SW480 (cell line): ENCODE data around the gene ARHGAP10.

ENCODE experiments used
- DNase-seq: peaks from one replicate; pipeline ENCODE4 v3.0.0-alpha.2; 2016; ENCODE audit warnings: low spot score

The ARHGAP10 gene

GRCh38 chr4:147955827-147956558 is 224.1 kb downstream of the ARHGAP10 start:
- no peak for DNase-seq

- DNase-seq: no peak
Measured at GRCh38 chr4:147957446-147957845, 225.6 kb downstream of the ARHGAP10 start.

GRCh38 chr4:147958057-147958456 is 226.2 kb downstream of the ARHGAP10 start:
- no peak for DNase-seq

GRCh38 chr4:147958489-147959065 is 226.7 kb downstream of the ARHGAP10 start:
- no peak for DNase-seq

- no peak for DNase-seq
Measured at GRCh38 chr4:147960971-147961370, 229.1 kb downstream of the ARHGAP10 start.

GRCh38 chr4:147963839-147964238 is 232.0 kb downstream of the ARHGAP10 start:
- no peak for DNase-seq

GRCh38 chr4:147964266-147964880 is 232.5 kb downstream of the ARHGAP10 start:
- DNase-seq: no peak

GRCh38 chr4:147965056-147965455 is 233.2 kb downstream of the ARHGAP10 start:
- DNase-seq: no peak

GRCh38 chr4:147965873-147966272 is 234.0 kb downstream of the ARHGAP10 start:
- no peak for DNase-seq

- no peak for DNase-seq
Measured at GRCh38 chr4:147968641-147969040, 236.8 kb downstream of the ARHGAP10 start.

- no peak for DNase-seq
Measured at GRCh38 chr4:147969573-147970385, 237.9 kb downstream of the ARHGAP10 start.

- DNase-seq: no peak
Measured at GRCh38 chr4:147971116-147971515, 239.2 kb downstream of the ARHGAP10 start.

- no peak for DNase-seq
Measured at GRCh38 chr4:147975325-147975724, 243.4 kb downstream of the ARHGAP10 start.

GRCh38 chr4:147975933-147976928 is 244.3 kb downstream of the ARHGAP10 start:
- peak; percentile 63 for DNase-seq

GRCh38 chr4:147980586-147980985 is 248.7 kb downstream of the ARHGAP10 start:
- no peak for DNase-seq

- DNase-seq: no peak
Measured at GRCh38 chr4:147981305-147981704, 249.4 kb downstream of the ARHGAP10 start.

GRCh38 chr4:147984065-147984777 is 252.3 kb downstream of the ARHGAP10 start:
- peak; percentile 11 for DNase-seq

- no peak for DNase-seq
Measured at GRCh38 chr4:147984778-147985138, 252.9 kb downstream of the ARHGAP10 start.

- no peak for DNase-seq
Measured at GRCh38 chr4:147985376-147985775, 253.5 kb downstream of the ARHGAP10 start.

- no peak for DNase-seq
Measured at GRCh38 chr4:147987252-147987651, 255.4 kb downstream of the ARHGAP10 start.
